NOMO-1 (cell line): ENCODE data around the gene CFTR.

Source experiments
- DNase-seq, 2 experiments: peaks; one replicate each; lab custom pipeline; 2025; ENCODE audit not compliant: unreplicated experiment in 2 of 2; lab: John Stamatoyannopoulos, UW

CFTR gene

GRCh38 chr7:117582219-117582704, 102.4 kb downstream of the CFTR start:
- no peak for DNase-seq

- DNase-seq = no peak
Observed at GRCh38 chr7:117587931-117588330, 108.1 kb downstream of the CFTR start.

GRCh38 chr7:117588352-117588794, 108.5 kb downstream of the CFTR start:
- DNase-seq = no peak

- no peak for DNase-seq
Observed at GRCh38 chr7:117590191-117590590, 110.4 kb downstream of the CFTR start.

GRCh38 chr7:117592011-117592635, 112.3 kb downstream of the CFTR start:
- no peak for DNase-seq

- DNase-seq = no peak
Observed at GRCh38 chr7:117596134-117596533, 116.3 kb downstream of the CFTR start.

GRCh38 chr7:117597755-117598154, 117.9 kb downstream of the CFTR start:
- DNase-seq = no peak

GRCh38 chr7:117600911-117601310, 121.1 kb downstream of the CFTR start:
- no peak for DNase-seq

- DNase-seq = no peak
Observed at GRCh38 chr7:117603627-117604026, 123.8 kb downstream of the CFTR start.

GRCh38 chr7:117605712-117606111, 125.9 kb downstream of the CFTR start:
- no peak for DNase-seq

GRCh38 chr7:117606132-117606531, 126.3 kb downstream of the CFTR start:
- DNase-seq = no peak

- no peak for DNase-seq
Observed at GRCh38 chr7:117610396-117610795, 130.6 kb downstream of the CFTR start.

GRCh38 chr7:117612637-117613036, 132.8 kb downstream of the CFTR start:
- DNase-seq = no peak

GRCh38 chr7:117616694-117617093, 136.9 kb downstream of the CFTR start:
- no peak for DNase-seq

GRCh38 chr7:117619681-117620080, 139.9 kb downstream of the CFTR start:
- DNase-seq = no peak

GRCh38 chr7:117621075-117621618, 141.3 kb downstream of the CFTR start:
- DNase-seq = no peak

GRCh38 chr7:117623606-117624005, 143.8 kb downstream of the CFTR start:
- DNase-seq = no peak

GRCh38 chr7:117630501-117630900, 150.7 kb downstream of the CFTR start:
- no peak for DNase-seq

- DNase-seq = no peak
Observed at GRCh38 chr7:117630907-117631564, 151.2 kb downstream of the CFTR start.

GRCh38 chr7:117631652-117632051, 151.8 kb downstream of the CFTR start:
- no peak for DNase-seq

GRCh38 chr7:117637937-117638336, 158.1 kb downstream of the CFTR start:
- no peak for DNase-seq

- no peak for DNase-seq
Observed at GRCh38 chr7:117639966-117640365, 160.1 kb downstream of the CFTR start.
